ENCODE data around the gene ASB5.

- TF ChIP-seq CTCF (IDR thresholded peaks at IDR 0.05 in 8 of 11, conservative IDR thresholded peaks at IDR 0.05 in 3 of 11) (no peak), POLR2AphosphoS5 (IDR thresholded peaks at IDR 0.05) (no peak), POLR2A (IDR thresholded peaks at IDR 0.05) (no peak)
These were observed 34.9 kb upstream of the ASB5 start for GRCh38 chr4:176303938-176304337.
